Measurements from ENCODE around the gene DCC.

DCC gene

DNA sequence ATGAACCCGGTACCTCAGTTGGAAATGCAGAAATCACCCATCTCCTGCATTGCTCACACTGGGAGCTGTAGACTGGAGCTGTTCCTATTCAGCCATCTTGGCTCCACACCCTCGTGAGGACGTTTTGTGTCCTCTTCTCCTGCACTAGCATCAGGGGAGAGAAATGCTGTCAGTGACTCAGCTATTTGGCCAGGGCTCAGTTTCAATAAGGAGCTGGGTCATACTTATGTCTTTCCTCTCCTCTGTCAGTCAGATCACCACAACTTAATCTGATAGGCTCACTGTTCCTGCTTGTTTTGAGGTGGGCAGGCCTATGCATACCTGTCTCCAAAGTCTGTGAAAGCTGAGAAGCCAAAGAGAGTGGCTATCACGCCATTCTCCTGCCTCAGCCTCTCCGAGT, 921.2 kb downstream of the DCC start:
- Mint-ChIP-seq H3K36me3 (ENCODE audit: low read depth) (no peaks in the 10 kb centered on the region), H3K4me1 (no peaks in the 10 kb centered on the region), H3K4me3 (no peak overlapping the region), H3K27ac (no peak overlapping the region), H3K27me3 (ENCODE audit: low read depth) (no peaks in the 10 kb centered on the region), H3K9me3 (peaks cover 4% of the 10 kb centered on the region)
- no peak for TF ChIP-seq CTCF (IDR thresholded peaks at IDR 0.05; ENCODE audit: unreplicated experiment in 3 of 3)

- H3K36me3 Mint-ChIP-seq (ENCODE audit: low read depth), result no peaks in the 10 kb centered on the region
- no peak for TF ChIP-seq CTCF (IDR thresholded peaks at IDR 0.05; ENCODE audit: unreplicated experiment in 3 of 3)
- H3K9me3 Mint-ChIP-seq, result no peaks in the 10 kb centered on the region
- no peaks in the 10 kb centered on the region for H3K27me3 Mint-ChIP-seq (ENCODE audit: low read depth)
- H3K4me1 Mint-ChIP-seq, result no peaks in the 10 kb centered on the region
- H3K27ac Mint-ChIP-seq, result no peak overlapping the region
- no peak overlapping the region for H3K4me3 Mint-ChIP-seq
These were observed 926.9 kb downstream of the DCC start for GRCh38 chr18:53266850-53267249.

DNA sequence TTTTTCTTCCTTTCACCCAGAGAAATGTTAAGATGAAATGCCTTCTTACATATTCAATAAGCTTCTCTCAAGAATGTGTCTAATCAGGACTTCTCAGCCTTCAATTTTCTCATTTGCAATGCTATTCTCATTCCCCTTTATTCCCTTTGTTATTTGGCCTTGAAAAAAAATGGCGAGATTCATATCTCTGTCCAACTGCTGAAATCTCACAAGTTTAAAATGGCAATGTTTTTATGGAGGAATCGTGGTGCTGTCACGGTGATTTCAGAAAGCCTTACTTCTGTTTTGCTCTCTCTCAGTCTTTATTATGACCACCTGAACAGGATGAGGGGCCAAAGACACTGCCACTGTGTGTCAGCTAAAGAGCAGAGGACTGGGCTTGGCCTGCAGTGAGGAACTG, 928.5 kb downstream of the DCC start:
- no peak overlapping the region for H3K4me3 Mint-ChIP-seq
- no peaks in the 10 kb centered on the region for H3K9me3 Mint-ChIP-seq
- TF ChIP-seq CTCF (IDR thresholded peaks at IDR 0.05; ENCODE audit: unreplicated experiment in 3 of 3), result no peak
- no peaks in the 10 kb centered on the region for H3K27me3 Mint-ChIP-seq (ENCODE audit: low read depth)
- H3K4me1 Mint-ChIP-seq, result no peaks in the 10 kb centered on the region
- H3K36me3 Mint-ChIP-seq (ENCODE audit: low read depth), result no peaks in the 10 kb centered on the region
- no peak overlapping the region for H3K27ac Mint-ChIP-seq

GRCh38 chr18:53281406-53281805, 941.4 kb downstream of the DCC start:
- Mint-ChIP-seq H3K4me1 (no peaks in the 10 kb centered on the region), H3K36me3 (ENCODE audit: low read depth) (no peaks in the 10 kb centered on the region), H3K27me3 (ENCODE audit: low read depth) (no peaks in the 10 kb centered on the region), H3K4me3 (no peak overlapping the region), H3K9me3 (no peaks in the 10 kb centered on the region), H3K27ac (no peak overlapping the region)
- TF ChIP-seq CTCF (IDR thresholded peaks at IDR 0.05; ENCODE audit: unreplicated experiment in 3 of 3), result no peak

- no peak overlapping the region for H3K27ac Mint-ChIP-seq
These were observed 943.7 kb downstream of the DCC start for GRCh38 chr18:53283708-53284107.

More at GRCh38 chr18:53283708-53284107, 943.7 kb downstream of the DCC start:
- Mint-ChIP-seq H3K9me3 (no peaks in the 10 kb centered on the region), H3K27me3 (ENCODE audit: low read depth) (no peaks in the 10 kb centered on the region), H3K36me3 (ENCODE audit: low read depth) (no peaks in the 10 kb centered on the region), H3K4me3 (no peak overlapping the region), H3K4me1 (no peaks in the 10 kb centered on the region)
- no peak for TF ChIP-seq CTCF (IDR thresholded peaks at IDR 0.05; ENCODE audit: unreplicated experiment in 3 of 3)

Data from nephron (organoid).